Mucosa of descending colon (tissue), 3 donors: ENCODE data around the gene SHC2. TPM values are rescaled to one million over a fixed set of nuclear protein-coding genes. Genes with fewer than 3 reads are reported as not detected.

Experiments used
- ATAC-seq: fragments of 200-7000 bp; cut with Tn5 transposase; one replicate; pipeline ENCODE4 v1.9.1; 2020; ENCODE audit warnings: mild to moderate bottlenecking, moderate library complexity
- DNase-seq, 3 donors: peaks; one replicate each; pipeline ENCODE4 v3.0.0-alpha.2; 2020
- H3K36me3 ChIP-seq: fragments of 200-600 bp; one replicate; pipeline ENCODE4 v1.8.0; 2021; ENCODE audit warnings: low read depth, mild to moderate bottlenecking
- H3K4me1 ChIP-seq: fragments of 200-600 bp; one replicate; pipeline ENCODE4 v1.8.0; 2021; ENCODE audit warnings: low read depth, mild to moderate bottlenecking
- H3K4me3 ChIP-seq: fragments of 200-600 bp; one replicate; pipeline ENCODE4 v1.8.0; 2021; ENCODE audit warnings: mild to moderate bottlenecking
- H3K9me3 ChIP-seq: fragments of 200-600 bp; one replicate; pipeline ENCODE4 v1.8.0; 2021; ENCODE audit warnings: mild to moderate bottlenecking
- CTCF ChIP-seq: fragments of 200-600 bp; IDR thresholded peaks from one replicate; pipeline ENCODE4 v1.8.0; 2022; ENCODE audit warnings: antibody characterized with exemption, mild to moderate bottlenecking
- intact Hi-C, 2 donors: fragments of 100-400 bp; cut with DNase I in 1 of 2; cut with micrococcal nuclease in 1 of 2; formaldehyde crosslinking; loops; one replicate each; pipeline versions ENCODE4 v1.11.0 to v1.11.1; 2022; cut with DNase I, micrococcal nuclease
- total RNA-seq, 3 donors: library from RNA; stranded (reverse); fragmentation: NEBNext Ultra II Directional in 2 of 3; extraction: Animal tissue kit (Norgen Biotek cat#: 25700) in 2 of 3; gene quantifications; one replicate each; pipeline versions ENCODE4 v1.2.1 to v1.2.4, GENCODE V29; 2021 to 2023
- donor health status: DM: no; HTN: no; CAD: no; lungs with moderate emphysema.
- donor health status: DM: no; HTN: no; CAD: no.
- donor health status: DM: no; HTN: yes; CAD: no.

SHC2 gene
- total RNA-seq, 3 donors from 2014 or later = 5.3 to 39.3 (median 6.0) TPM

DNA sequence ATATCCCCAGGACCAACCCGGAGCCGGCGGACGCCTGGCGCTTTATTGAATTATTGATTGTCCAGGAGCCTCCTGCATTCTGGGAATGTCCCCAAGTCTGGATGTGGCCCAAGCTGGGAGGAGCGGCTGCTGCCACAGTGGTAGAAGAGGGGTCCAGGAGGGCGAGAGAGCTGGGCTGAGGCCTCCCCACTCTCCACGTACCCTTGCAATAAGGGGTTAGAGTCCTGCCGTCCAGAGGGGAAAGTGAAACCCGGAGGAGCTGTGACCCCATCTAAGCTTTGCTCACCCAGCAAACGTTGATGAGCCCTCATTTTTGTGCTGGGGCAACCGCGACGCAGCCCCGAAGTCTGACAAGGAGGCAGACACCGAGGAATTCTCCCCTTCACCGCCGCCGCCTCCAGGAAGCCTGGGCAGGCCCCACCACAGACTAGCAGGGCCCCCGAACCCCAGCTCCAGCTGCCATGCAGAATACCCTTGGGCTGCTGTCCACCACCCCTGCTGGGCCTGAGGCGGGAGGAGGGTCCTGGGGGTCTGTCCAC, 50.5 kb downstream of the SHC2 start:
- no peak for TF ChIP-seq CTCF
- no peaks in the 10 kb centered on the region for H3K36me3 ChIP-seq
- intact Hi-C loops = no loop called here
- no peak overlapping the region for H3K4me3 ChIP-seq
- H3K4me1 ChIP-seq = peaks cover 13% of the 10 kb centered on the region
- ATAC-seq = no peak
- no peaks in the 10 kb centered on the region for H3K9me3 ChIP-seq
- DNase-seq = peak in 1 of 3 donors; percentile 32

DNA sequence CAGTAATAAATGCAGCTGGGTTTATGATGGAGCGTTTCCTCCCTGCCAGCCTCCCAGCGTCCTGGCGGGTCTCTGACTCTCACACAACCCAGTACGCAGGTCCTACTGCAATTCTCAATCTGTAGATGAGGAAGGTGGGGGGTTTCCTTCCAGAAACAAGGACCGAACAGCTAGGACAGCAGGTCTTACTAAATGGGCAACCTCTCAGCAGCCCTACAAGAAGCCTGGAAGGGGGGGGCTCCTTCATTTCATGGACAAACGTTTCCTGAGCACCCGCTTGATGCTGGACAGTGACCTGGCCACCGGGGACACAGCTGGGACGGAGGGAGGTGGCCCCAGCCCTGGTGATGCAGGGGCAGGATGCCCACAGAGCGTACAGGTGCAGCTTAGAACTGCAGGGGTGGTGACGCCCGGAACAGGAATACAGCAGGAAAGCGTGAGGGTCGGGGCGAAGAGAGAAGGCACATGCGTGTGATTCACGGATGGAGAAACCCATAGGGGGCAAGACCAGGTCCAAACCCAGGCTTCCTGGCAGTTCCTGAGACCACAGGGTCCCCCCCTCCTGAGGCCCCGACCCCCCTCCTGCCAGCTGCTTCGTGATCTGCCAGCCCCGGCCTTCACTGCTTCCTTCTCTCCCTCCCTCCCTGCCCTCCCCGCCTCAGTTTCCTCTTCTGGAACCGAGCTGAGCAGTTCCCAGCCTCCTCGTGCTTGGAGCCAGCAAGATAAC, 51.2 kb downstream of the SHC2 start:
- no peaks in the 10 kb centered on the region for H3K9me3 ChIP-seq
- H3K4me1 ChIP-seq = peaks cover 17% of the 10 kb centered on the region
- intact Hi-C loops = no loop called here
- ATAC-seq (no peak), DNase-seq (no peak)
- H3K4me3 ChIP-seq = no peak overlapping the region
- TF ChIP-seq CTCF = no peak
- H3K36me3 ChIP-seq = no peaks in the 10 kb centered on the region

- no peaks in the 10 kb centered on the region for H3K36me3 ChIP-seq
- intact Hi-C loops = no loop called here
- DNase-seq = peak in 2 of 3 donors; percentile 22 to 47
- ATAC-seq = peak; percentile 35
- H3K4me1 ChIP-seq = peaks cover 17% of the 10 kb centered on the region
- no peak for TF ChIP-seq CTCF
- no peaks in the 10 kb centered on the region for H3K9me3 ChIP-seq
- H3K4me3 ChIP-seq = no peak within 1 kb of the TSS
These were observed 51.8 kb downstream of the SHC2 start, which contains the start of gene C2CD4C for GRCh38 chr19:408902-409515. C2CD4C (minus strand) TSS chr19:409147; CDS start chr19:408361, 786 bp downstream.

DNA sequence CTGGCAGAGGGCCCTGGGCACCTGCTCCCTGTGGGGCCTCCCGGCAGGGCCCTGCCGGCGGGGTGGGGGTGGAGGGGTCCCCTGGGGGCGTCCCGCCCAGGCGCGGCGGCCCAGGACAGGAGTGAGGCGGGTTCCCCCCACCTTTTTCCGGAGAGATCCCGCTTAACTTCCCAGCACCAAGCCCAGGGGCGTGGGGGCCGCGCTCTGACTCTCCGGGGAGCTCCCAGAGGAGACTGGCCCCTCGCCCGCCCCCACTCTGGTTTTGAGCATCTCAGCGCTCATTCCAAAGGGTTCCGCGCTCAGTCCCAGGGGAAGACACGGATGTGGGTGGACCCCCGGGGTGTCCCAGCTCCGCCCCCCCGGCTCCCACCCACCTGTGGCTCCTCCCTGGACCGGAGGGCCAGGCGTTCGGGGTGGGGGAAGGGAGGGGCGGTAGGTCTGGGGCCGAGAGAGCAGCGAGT, 52.4 kb downstream of the SHC2 start:
- DNase-seq (peak in 1 of 3 donors; percentile 31), ATAC-seq (no peak)
- H3K36me3 ChIP-seq = no peaks in the 10 kb centered on the region
- no peak overlapping the region for H3K4me3 ChIP-seq
- no peaks in the 10 kb centered on the region for H3K9me3 ChIP-seq
- no peak for TF ChIP-seq CTCF
- peaks cover 17% of the 10 kb centered on the region for H3K4me1 ChIP-seq
- intact Hi-C loops = no loop called here

GRCh38 chr19:407511-408440, 53.1 kb downstream of the SHC2 start:
- DNase-seq (peak in 1 of 3 donors; percentile 41), ATAC-seq (no peak)
- Histone ChIP-seq H3K4me3 (no peak overlapping the region), H3K36me3 (no peaks in the 10 kb centered on the region), H3K9me3 (no peaks in the 10 kb centered on the region), H3K4me1 (peaks cover 17% of the 10 kb centered on the region)
- intact Hi-C loops = no loop called here
- no peak for TF ChIP-seq CTCF
